Mucosa of gallbladder (tissue), 1 donor: ENCODE measurements around the gene CAMK2G. TPM values are rescaled to one million over a fixed set of nuclear protein-coding genes. Genes with fewer than 3 reads are reported as not detected.
A peak's percentile ranks its signal among the peaks of the same experiment; 100 is the strongest.

Experiments
- DNase-seq: peaks from one replicate; pipeline ENCODE4 v3.0.0-alpha.2; 2020; ENCODE audit warnings: low spot score
- total RNA-seq: library from RNA; stranded (reverse); gene quantifications from one replicate; pipeline ENCODE4 v1.2.1, GENCODE V29; 2021
- donor health status: DM: no; HTN: no; CAD: no.

The CAMK2G gene
- total RNA-seq, 1 donor from 2014 or later: 43.7 TPM

DNA sequence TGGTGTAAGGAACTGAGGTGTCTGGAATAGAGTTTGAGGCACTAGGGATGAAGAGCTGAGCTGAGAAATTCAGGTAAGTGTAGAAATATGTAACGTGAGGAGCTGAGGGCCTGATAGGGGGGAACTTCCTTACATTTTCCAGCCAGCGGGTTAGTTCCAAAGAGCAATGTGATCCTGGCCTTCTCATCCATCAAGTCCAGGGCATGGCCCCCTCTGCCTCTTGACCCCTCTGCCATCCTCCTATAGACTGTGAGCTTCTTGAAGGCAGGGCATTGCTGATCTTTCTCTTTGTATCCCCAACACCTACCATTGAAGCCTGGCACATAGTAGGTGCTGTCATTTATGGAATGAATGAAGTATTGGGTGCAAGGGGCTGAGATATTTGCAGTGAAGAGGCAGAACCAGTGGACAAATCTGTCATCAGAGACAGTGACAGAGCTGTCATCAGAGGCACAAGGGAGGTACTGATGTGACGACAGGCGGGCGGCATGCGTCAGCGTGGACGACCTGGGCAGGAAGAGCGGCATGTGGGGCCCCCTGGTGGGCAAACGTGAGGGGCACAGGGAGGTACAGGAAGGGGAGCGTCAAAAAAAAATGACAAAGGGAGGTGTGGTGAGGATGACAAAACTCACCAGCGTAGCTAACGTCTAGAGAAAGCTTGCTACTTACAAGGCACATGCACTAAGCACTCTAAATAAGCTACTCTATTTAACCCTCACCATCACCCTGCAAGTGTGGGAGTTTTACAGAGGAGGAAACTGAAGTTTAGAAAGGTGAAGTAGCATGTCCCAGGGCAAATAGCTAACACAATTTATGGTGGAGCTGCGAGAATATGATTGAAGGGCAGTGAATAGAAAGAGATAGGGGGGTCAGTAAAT, 5.2 kb upstream of the CAMK2G start:
- peak; percentile 91 for DNase-seq

DNA sequence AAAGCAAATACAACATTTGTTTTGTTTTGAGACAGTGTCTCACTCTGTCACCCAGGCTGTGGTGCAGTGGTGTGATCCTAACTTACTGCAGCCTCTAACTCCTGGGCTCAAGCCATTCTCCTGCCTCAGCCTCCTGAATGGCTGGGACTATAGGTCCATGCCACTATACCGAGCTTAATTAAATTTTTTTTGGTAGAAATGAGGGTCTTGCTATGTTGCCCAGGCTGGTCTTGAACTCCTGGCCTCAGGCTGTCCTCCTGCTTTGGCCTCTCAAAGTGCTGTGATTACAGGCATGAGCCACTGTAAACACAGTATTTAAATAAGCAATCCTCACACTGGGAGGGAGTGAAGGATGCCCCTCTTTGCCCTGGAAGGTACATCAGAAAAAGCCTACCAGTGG, 4.0 kb upstream of the CAMK2G start:
- DNase-seq: no peak

DNA sequence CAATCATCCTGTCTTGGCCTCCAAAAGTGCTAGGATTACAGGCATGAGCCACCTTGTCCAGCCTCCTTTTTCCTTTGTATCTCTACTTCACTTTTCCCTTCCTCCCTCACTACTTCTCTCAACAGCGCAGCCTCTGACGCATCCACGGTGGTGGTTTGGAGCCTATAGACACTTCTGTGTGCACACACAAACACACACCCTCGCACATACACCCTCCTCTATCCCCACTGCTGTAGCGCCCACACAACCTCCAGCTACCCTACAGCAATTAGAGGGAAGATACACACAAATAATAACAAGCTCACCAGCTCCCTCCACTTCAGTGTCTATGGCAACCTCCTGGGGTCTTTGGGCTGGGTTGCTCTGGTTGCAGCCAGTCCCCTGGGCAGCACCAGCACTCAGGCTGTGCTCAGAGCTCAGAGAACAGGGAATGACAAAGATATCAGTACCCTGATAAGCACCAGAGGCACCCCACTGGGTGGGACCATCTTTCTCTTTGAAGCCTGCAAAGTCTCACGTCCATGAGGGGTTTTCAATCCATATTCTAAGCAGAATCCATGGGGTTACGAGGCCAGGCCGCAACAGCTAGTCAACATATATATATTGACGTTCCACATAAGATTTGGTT, 3.3 kb upstream of the CAMK2G start:
- DNase-seq: no peak

DNA sequence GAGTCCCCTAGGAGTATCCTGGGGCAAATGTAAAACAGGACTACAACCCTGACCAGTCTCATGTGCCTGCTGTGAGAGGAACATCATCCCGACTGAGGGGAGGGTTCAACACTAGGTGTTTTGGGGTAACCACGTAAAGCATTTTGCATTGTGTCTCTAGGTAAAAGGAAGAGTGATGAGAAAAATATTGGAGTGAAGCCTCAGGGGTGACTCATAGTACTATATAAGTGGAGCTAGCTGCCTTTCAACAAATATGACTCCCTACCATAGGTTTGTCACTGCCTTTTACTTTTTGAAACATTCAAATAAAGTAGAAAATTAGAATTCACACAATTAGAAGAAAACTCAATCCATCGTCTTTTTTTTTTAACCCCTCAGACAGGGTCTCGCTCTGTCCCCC, 2.6 kb upstream of the CAMK2G start:
- DNase-seq: no peak

DNA sequence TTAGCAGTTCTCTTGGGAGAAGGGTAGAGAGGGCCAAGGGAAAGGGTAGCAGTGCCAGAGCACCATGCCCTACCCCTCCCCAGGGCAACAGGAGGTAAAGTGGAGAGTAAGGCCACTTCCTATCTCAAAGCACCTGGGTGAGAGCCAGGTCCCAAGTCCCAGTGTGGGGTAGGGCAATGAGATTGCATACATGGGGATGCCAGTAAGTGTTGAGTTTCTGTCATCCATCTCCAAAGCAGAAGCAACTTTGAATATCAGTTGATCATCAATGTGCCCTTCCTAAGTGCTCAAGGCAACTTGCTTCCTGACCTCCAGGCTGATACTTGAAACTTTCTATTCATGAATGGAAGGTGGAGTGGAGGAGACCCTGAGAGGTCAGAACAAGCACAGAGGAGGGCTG, 2.2 kb upstream of the CAMK2G start:
- DNase-seq: no peak

DNA sequence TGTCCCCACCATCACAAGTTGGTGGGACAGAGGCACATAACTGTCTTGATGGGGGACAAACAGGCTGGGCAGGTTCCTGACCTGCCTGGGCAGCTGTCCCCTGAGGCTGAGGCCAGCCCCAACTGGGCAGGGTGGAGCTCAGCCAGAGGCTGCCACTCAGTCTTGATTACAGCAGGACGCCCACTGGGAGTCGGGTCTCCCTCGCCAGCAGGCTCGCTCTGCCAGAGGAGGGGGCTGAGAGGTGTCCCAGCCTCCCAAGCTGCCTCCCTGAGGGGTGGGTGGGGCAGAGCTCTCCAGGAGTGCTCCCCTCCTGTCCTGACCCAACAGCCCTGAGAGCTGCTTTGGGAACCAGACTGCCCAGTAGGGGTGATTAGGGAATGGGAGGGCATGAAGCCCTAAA, 1.8 kb upstream of the CAMK2G start:
- no peak for DNase-seq

DNA sequence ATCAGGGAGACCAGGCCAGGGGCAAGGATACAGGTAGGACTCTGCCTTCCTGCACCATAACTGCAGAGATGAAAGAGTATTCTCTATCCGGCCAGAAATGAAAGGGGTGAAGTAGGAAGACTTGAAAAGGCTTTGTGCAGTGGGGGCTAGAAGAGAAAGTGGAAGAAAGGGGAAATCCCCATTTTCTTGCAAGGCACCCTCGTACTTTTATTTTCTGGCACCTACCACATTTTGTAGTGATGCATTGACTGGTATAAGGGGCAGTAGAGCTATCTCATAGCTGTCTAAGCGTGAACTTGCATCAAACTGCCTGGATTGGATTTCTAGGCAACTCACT, 752 bp upstream of the CAMK2G start:
- no peak for DNase-seq

DNA sequence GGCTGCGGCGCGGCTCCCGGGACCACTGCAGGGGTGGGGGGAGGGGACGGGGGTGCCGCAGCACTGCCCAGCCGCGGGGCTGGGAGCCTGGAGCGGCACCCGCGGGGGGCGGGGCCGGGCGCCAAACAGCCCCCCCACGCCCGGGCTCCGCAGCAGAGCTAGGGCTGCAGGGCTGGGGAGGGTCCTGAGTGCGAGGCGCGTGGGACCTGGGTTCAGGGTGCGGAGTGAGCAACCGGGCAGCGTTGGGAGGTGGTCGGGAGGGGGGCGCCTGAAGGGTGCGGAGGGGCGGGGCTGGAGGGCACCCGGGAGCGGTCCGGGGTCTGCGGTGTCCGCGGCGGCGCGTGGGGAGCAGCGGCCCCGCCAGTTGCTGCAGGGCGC, 528 bp downstream of the CAMK2G start:
- DNase-seq: no peak

DNA sequence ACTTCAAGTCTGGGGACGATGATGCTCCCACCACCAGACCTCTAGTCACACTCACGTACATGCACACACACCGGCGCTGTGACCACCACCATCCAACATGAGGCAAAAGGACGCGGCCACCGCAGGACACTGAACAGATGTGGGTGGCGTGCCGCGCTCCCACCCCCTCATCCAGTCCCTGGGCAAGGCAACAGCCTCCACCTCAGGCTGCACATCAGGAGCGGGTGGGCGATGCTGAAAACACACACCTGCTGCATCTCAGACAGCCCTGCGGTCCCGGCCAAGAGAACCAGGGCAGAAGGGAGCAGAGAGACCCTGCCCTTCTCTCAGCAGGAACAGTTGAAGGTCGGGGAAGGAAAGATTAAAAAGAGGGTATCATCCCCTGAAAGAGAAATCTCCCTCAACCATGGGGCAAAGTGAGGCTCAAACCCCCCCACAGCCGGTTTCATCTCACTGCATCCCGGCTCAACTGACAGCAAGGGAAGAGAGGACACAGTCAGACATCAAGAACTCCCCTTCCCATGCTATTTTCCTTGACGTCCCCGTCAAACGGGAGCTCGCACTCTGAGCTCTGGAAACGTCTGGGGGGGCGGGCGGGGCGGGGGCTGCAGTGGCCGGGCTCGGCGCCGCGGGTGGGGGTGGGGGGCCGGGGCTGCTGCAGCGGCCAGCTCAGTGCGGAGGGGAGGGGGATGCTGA, 1.1 kb downstream of the CAMK2G start:
- no peak for DNase-seq

DNA sequence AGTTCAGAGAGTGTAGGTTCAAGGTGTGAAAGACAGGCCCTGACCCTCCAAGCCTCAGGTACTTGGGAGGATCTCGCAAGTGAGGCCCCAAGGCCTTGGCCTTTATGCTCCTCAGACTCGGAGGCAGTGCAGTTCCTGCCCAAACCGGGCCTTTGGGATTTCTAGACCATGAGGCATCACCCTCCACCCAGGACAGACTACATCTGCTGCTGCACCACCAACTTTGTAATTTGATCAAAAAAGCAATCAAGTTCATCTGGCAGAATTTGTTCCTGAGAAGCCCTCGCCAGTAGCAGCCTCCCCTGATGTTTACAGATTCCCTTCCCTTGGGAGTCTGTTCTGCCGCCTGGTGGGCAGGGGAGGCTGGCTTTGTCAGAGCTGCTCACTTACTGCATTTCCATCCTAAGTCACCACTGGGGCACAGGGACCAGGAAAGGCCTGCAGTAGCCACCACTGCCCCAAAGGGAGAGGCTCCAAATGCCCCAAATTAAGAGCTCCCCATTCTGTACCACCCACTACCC, 2.1 kb downstream of the CAMK2G start:
- no peak for DNase-seq

DNA sequence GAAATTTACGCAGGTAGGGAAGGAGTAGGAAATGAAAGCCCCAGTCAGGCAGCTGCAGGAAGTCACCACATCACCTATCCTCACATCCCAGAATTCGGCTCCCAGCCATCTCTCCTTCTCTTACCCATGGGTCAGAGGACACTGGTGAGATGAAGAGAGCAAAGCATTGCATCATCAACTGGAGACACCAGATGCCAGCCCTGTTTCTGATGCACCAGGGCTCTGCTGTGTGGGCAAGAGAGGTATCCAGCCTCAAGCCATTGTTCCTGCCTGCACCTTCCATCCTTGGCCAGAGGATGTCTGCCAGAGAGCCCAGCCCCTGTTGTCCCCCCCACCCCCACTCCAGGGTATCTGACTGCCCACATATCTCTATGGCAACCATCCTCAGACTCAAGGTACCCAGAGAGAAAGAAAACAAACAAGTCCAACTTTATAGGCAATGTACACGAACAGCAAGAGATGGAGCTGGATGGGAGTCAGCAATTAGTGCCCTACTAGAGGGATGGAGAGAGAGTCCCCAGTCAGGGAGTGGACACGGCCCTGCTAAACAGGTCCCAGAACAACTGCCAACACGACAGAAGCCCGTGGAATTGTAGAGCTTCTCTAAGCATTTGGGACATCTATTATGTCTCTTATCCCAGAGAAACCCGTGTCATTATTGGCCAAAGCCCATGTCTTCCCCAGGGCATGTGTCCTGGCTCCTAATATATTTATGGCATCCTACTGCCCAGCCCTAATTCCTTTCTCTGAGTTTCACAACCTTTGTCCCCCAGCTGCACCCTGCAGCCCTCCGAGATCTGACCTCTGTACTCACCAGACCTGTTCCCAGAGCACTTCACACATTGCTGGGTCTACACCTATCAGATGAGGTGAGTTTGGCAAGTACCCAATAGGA, 2.8 kb downstream of the CAMK2G start:
- no peak for DNase-seq

DNA sequence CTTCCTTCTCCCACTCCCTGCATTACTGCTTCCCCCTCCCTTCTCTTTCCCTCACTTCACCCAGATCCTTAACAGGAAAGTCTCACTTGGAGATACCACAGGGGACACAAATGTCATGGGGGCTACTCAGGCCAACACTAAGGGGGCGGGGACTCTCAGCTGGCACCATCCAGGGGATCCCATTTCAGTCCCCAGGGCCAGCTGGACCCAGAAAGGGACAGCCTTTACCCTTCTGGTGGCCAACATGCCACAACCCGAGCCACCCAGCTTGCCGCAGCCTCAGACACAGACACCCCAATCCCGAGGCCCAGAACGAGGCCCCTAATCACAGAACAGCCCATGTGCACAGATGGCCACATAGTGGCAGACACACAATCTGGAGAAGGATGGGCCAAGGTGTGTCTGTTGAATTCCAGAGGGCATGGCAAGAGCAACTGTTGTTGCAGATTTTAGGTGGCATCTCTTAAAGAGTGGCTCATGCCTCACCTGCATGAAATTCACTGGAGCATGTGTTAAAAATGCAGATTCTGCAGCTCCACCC, 5.6 kb downstream of the CAMK2G start:
- no peak for DNase-seq

DNA sequence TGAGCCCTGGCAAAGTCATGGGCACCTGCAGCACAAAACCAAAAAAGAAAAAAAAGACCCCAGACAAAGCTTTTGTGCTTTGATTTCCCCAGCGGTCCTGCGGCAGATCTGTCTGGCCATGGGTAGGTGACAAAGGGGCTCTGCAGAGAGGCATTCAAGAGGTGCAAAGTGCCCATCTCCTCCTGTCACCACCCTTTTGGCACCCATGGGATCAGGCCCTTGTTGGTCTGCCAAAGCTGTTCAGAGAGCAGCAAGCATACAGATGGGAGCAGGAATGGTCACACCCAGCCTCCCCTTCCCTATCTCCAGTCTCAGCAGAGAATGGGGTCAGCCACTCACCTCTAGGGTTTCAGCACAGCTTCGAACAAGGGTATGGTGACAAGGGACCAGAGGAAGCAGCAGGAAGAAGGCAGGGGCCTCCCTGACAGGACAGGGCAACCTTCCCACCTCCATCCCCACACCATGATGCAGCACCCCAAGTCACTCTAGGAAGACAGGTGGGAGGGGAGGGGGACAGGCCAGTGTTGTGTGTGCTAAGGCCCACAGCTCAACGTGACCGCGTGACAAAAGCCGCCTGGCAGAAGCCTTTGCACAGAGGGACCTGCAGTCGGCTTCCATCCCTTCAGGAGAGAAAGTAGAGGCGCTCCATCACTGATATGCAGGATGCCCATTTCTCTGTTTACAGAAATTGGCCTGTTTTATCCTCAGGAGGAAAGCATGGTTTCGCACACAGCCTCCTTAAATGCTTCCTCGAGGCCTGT, 6.3 kb downstream of the CAMK2G start:
- no peak for DNase-seq

DNA sequence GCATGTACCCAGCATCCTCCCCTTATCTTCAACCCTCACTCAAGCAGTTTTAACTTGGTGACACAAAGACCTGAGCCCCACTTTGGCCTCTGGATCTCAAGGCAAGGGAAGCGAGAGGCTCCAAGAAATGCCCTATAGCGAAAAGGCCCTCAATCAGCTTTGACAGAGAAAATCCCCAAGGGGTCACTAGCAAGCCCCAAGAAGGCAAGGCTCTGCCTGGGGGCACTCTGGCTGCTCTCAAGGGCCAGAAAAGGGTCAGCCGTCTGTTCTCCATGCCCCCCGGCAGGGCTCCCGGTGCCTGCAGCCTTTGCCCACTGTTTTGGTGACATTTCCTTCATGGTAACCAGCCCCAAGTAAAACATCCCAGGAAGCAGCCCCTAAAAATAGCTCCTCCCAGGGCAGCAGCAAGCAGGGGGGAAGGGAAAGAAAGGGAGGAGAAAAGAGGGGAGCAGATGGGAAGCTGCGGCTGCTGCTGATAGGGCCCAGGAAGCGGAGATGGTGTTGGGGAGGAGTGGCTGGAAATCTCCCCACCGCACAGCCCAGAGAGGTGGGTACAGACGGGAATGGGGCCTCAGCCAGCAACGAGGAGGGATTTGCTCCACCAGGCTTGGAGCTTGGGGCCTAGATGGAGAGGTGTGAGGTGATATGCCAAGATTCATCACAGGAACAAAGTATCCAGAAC, 7.1 kb downstream of the CAMK2G start:
- DNase-seq: no peak

DNA sequence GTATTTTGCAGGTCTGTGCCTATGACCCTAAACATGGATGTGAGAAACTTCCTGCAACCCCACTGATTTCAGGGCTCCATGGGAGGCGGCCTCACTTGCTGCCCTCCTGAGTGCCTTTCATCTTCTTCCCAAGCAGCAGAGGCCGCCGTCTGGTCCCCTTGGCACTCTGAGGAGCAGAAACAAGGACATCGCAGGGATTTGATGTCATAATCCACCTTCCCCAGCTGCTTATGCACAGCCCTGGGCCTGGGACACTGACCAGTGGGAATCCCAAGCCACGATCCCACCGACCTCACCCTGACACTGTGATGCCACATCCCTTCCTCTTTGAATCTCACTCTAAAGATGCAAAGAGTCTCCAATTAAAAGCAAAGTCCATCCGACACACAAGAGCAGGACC, 7.7 kb downstream of the CAMK2G start:
- DNase-seq: no peak

DNA sequence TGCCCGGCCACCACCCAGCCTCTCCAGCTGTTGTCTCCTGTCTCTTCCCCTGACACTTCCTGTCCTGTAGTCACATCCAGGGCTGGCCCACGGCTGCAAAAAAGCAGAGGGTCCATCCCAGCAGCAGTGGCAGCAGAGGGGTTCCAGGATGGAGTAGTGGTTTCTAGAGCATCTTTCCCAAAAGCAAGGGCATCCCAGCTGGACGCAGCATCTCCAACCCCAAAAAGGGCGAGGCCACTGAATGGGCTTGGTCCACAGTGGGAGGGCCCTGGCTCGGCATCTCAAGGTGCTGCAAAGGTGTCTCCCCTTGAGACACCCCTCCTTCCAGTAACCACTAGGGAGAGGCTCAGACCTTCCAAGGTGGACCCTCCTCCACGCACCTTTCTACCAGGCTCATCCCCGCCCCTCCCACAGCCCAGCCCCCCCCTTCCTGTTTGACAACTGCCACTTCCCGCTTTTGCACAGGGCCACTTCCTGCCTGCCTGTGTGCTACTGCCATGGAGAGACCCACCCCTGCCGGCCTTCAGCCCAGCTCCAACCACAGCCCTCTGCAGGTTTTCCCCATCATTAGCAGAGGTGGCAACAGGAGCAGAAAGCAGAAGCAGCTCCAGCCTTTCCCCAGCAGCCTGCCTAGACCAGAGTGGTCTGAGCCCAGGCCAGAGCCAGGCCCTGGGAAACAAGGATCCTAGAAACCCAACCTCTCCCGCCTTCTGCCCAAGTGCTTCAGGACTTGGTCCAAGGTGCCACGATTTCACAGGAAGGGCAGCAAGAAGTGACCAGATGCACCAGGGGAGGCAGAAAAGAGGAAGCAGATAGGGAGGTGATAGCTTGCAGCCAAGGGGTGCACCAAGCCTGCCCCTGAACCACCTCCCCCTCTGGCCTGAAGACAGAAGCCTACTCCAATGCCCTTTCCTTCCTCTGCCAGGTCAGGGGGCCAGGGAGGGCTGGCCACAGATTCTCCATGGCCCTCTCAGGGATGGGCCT, 8.6 kb downstream of the CAMK2G start:
- DNase-seq: no peak

DNA sequence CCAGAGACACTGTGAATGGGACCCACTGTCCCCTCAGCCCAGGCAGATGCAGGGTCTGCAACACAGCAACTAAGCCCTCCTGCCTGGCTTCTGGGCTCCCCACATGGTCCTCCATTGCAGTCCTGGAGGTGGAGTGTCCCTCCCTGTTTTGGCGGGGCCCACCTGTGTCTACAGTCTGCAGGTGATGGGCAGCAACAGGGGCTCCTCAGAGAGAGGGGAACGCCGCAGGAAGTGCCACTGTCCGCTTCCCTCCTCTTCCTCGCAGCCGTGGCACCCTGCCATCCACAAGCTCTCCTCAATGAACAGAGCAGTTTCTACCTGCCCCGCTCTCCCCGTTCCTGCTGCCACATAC, 9.3 kb downstream of the CAMK2G start:
- DNase-seq: no peak

DNA sequence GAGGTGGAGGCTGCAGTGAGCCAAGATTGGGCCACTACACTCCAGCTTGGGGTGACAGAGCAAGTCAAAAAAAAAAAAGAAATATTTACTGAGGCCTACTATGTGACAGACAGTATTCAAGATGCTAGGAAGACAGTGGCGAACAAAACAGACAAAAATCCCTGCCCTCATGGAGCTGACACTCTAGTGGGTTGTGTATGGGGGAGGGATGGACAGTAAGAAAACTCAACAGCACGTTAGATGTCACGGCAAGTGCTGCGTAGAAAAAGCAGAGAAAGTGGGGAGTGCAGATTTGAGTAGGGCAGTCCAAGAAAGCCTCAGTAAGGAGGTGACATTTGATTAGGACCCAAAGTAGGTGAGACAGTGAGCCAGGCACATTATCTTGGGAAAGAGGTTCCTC, 10.1 kb downstream of the CAMK2G start:
- DNase-seq: no peak
